Measurements from ENCODE around the gene RGMB. TPM values are rescaled to one million over a fixed set of nuclear protein-coding genes. Genes with fewer than 3 reads are reported as not detected.

The RGMB gene, protein sequence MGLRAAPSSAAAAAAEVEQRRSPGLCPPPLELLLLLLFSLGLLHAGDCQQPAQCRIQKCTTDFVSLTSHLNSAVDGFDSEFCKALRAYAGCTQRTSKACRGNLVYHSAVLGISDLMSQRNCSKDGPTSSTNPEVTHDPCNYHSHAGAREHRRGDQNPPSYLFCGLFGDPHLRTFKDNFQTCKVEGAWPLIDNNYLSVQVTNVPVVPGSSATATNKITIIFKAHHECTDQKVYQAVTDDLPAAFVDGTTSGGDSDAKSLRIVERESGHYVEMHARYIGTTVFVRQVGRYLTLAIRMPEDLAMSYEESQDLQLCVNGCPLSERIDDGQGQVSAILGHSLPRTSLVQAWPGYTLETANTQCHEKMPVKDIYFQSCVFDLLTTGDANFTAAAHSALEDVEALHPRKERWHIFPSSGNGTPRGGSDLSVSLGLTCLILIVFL
- 10 to 100 TPM; 60.2 to 71.6 TPM for total RNA-seq
- polyA plus RNA-seq (2013, experiment 1 of 2) = 105 TPM
- polyA plus RNA-seq (2013, experiment 2 of 2) = 81.8 TPM
- long read RNA-seq, experiment 1, partial matches to known transcripts = 20 of 23 reads
- long read RNA-seq, experiment 1, other reads (novel, unspliced or antisense) = 3 of 23 reads
- long read RNA-seq, experiment 2, full-length matches to known transcripts = 41 of 72 reads
- long read RNA-seq, experiment 2, partial matches to known transcripts = 16 of 72 reads
- long read RNA-seq, experiment 2, other reads (novel, unspliced or antisense) = 15 of 72 reads
- long read RNA-seq, experiment 3, full-length matches to known transcripts = 34 of 93 reads
- long read RNA-seq, experiment 3, partial matches to known transcripts = 22 of 93 reads
- long read RNA-seq, experiment 3, other reads (novel, unspliced or antisense) = 37 of 93 reads
- long read RNA-seq, experiment 4, partial matches to known transcripts = 0 of 1 reads
- long read RNA-seq, experiment 4, other reads (novel, unspliced or antisense) = 1 of 1 reads

- peaks cover 39% of the 10 kb centered on the region for H3K4me1 Mint-ChIP-seq
- TF ChIP-seq, protein P1, sequence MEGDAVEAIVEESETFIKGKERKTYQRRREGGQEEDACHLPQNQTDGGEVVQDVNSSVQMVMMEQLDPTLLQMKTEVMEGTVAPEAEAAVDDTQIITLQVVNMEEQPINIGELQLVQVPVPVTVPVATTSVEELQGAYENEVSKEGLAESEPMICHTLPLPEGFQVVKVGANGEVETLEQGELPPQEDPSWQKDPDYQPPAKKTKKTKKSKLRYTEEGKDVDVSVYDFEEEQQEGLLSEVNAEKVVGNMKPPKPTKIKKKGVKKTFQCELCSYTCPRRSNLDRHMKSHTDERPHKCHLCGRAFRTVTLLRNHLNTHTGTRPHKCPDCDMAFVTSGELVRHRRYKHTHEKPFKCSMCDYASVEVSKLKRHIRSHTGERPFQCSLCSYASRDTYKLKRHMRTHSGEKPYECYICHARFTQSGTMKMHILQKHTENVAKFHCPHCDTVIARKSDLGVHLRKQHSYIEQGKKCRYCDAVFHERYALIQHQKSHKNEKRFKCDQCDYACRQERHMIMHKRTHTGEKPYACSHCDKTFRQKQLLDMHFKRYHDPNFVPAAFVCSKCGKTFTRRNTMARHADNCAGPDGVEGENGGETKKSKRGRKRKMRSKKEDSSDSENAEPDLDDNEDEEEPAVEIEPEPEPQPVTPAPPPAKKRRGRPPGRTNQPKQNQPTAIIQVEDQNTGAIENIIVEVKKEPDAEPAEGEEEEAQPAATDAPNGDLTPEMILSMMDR (conservative IDR thresholded peaks at IDR 0.05) = peak; percentile 35
- H3K4me3 ChIP-seq (ENCODE audit: low read length) = peak within 1 kb of the TSS; percentile 98
- H3K9ac ChIP-seq (ENCODE audit: extremely low read depth, low read length, poor library complexity, severe bottlenecking) = peak within 1 kb of the TSS; percentile 53
- peaks cover 40% of the 10 kb centered on the region for H3K36me3 Mint-ChIP-seq (ENCODE audit: low read depth)
- H3K4me3 Mint-ChIP-seq = peak within 1 kb of the TSS; percentile 97
- H3K27ac Mint-ChIP-seq = peak within 1 kb of the TSS; percentile 92
- no peaks in the 10 kb centered on the region for H3K9me3 Mint-ChIP-seq
- no peaks in the 10 kb centered on the region for H3K27me3 Mint-ChIP-seq (ENCODE audit: insufficient read depth)
- no peaks in the 10 kb centered on the region for H3K9me3 ChIP-seq (ENCODE audit: control insufficient read depth, low read length)
- H3K4me1 ChIP-seq (ENCODE audit: control insufficient read depth, insufficient read depth, low read length) = no peaks in the 10 kb centered on the region
- H3K36me3 ChIP-seq (ENCODE audit: control insufficient read depth, insufficient read depth, low read length) = peaks cover 33% of the 10 kb centered on the region
- H3K27ac ChIP-seq (ENCODE audit: low read depth, low read length) = peak within 1 kb of the TSS; percentile 93
- peak; percentile 100 for DNase-seq
- no peaks in the 10 kb centered on the region for H3K27me3 ChIP-seq (ENCODE audit: control insufficient read depth, insufficient read depth, low read length, poor library complexity, severe bottlenecking)
- WGBS, 2 experiments (ENCODE audit: insufficient coverage in 1 of 2, insufficient read length in 1 of 2) = 0% methylated on average over 13 to 84 of the region's 84 CpGs
Observed at GRCh38 chr5:98773464-98774191, at the start of gene RGMB. Gene RGMB (plus strand): TSS chr5:98773663. CDS start chr5:98774071, 408 bp downstream.

DNA sequence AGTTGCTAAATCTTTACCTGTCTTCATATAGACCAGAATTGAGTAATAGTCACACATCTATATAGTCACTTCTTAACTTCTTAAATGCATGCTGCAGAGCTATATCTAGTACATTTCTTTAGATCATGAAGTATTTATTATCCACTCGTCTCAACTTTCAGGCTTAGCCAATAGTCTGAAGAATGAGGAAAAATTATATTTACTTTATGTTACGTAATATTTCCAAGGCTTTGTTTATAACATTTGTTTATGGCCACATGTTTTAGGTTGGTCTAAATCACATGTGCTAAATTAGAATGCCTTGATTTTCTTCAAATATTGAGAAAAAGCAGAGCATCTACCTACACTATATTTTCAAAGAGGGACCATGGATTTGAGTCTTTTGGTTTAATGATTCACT is 47.2 kb upstream of the RGMB start:
- no peak for DNase-seq
- Mint-ChIP-seq H3K4me3 (no peak overlapping the region), H3K27me3 (ENCODE audit: insufficient read depth) (no peaks in the 10 kb centered on the region), H3K9me3 (no peaks in the 10 kb centered on the region), H3K36me3 (ENCODE audit: low read depth) (peaks cover 49% of the 10 kb centered on the region), H3K27ac (no peak overlapping the region), H3K4me1 (peaks cover 5% of the 10 kb centered on the region)
- WGBS, 2 experiments (ENCODE audit: insufficient coverage in 1 of 2, insufficient read length in 1 of 2) = 100% methylated on average over 2 of the region's 2 CpGs; no CpG with 5 or more reads in 1 of the 2 experiments
- no peaks in the 10 kb centered on the region for H3K9me3 ChIP-seq (ENCODE audit: control insufficient read depth, low read length)
- H3K4me1 ChIP-seq (ENCODE audit: control insufficient read depth, insufficient read depth, low read length) = no peaks in the 10 kb centered on the region
- no peak overlapping the region for H3K27ac ChIP-seq (ENCODE audit: low read depth, low read length)
- TF ChIP-seq, protein P1 (conservative IDR thresholded peaks at IDR 0.05) = no peak
- H3K27me3 ChIP-seq (ENCODE audit: control insufficient read depth, insufficient read depth, low read length, poor library complexity, severe bottlenecking) = no peaks in the 10 kb centered on the region
- H3K36me3 ChIP-seq (ENCODE audit: control insufficient read depth, insufficient read depth, low read length) = peaks cover 57% of the 10 kb centered on the region
- H3K4me3 ChIP-seq (ENCODE audit: low read length) = no peak overlapping the region
- H3K9ac ChIP-seq (ENCODE audit: extremely low read depth, low read length, poor library complexity, severe bottlenecking) = no peak overlapping the region

DNA sequence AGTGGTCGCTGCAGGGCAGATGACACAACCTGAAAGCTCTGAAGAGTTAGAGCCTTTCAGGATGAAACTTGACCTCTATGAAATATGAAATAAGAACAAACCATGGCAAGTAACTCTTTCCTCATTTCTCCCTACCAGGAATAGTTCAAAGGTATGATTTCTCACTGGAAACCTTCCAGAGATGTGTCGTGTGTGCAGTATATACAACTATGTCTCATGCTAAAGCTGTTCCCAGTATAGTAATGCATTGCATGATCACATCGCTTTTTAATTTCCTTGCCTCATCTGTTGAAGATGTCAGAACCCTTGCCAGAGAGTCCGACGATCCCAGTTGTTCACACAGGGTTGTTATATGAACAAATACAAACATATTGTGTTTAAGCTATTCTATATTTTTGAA is 45.8 kb upstream of the RGMB start:
- Histone ChIP-seq H3K4me3 (ENCODE audit: low read length) (no peak overlapping the region), H3K36me3 (ENCODE audit: control insufficient read depth, insufficient read depth, low read length) (peaks cover 55% of the 10 kb centered on the region), H3K9me3 (ENCODE audit: control insufficient read depth, low read length) (no peaks in the 10 kb centered on the region), H3K27ac (ENCODE audit: low read depth, low read length) (no peak overlapping the region), H3K4me1 (ENCODE audit: control insufficient read depth, insufficient read depth, low read length) (peaks cover 2% of the 10 kb centered on the region), H3K27me3 (ENCODE audit: control insufficient read depth, insufficient read depth, low read length, poor library complexity, severe bottlenecking) (no peaks in the 10 kb centered on the region), H3K9ac (ENCODE audit: extremely low read depth, low read length, poor library complexity, severe bottlenecking) (no peak overlapping the region)
- H3K9me3 Mint-ChIP-seq = no peaks in the 10 kb centered on the region
- peaks cover 50% of the 10 kb centered on the region for H3K36me3 Mint-ChIP-seq (ENCODE audit: low read depth)
- WGBS, 2 experiments (ENCODE audit: insufficient coverage in 1 of 2, insufficient read length in 1 of 2) = 96 to 98% methylated on average over 3 to 5 of the region's 5 CpGs
- peaks cover 11% of the 10 kb centered on the region for H3K4me1 Mint-ChIP-seq
- no peak overlapping the region for H3K27ac Mint-ChIP-seq
- no peaks in the 10 kb centered on the region for H3K27me3 Mint-ChIP-seq (ENCODE audit: insufficient read depth)
- H3K4me3 Mint-ChIP-seq = no peak overlapping the region
- TF ChIP-seq, protein P1 (conservative IDR thresholded peaks at IDR 0.05) = no peak
- DNase-seq = no peak
